ENCODE results near the gene ALDH1L1.

- TF ChIP-seq ZNF8 (CRISPR knock-in tag; IDR thresholded peaks at IDR 0.05) (no peak), PATZ1 (CRISPR knock-in tag; IDR thresholded peaks at IDR 0.05; ENCODE audit: borderline replicate concordance) (no peak), RARB (CRISPR knock-in tag; IDR thresholded peaks at IDR 0.05) (no peak), OSR1 (CRISPR knock-in tag; IDR thresholded peaks at IDR 0.05) (no peak), TOX (CRISPR knock-in tag; IDR thresholded peaks at IDR 0.05; ENCODE audit: borderline replicate concordance) (no peak), CSRNP3 (CRISPR knock-in tag; IDR thresholded peaks at IDR 0.05) (no peak), CSDC2 (CRISPR knock-in tag; IDR thresholded peaks at IDR 0.05) (no peak), GLIS3 (CRISPR knock-in tag; IDR thresholded peaks at IDR 0.05) (no peak), CREB5 (CRISPR knock-in tag; IDR thresholded peaks at IDR 0.05; ENCODE audit: low read depth) (no peak), ZFP30 (CRISPR knock-in tag; IDR thresholded peaks at IDR 0.05) (no peak)
Measured at GRCh38 chr3:126154391-126155279, 25.8 kb downstream of the ALDH1L1 start.

All from SK-N-SH treated with all-trans-retinoic acid at 6 μM for 48 hours (cell line).